RWPE1 (cell line): ENCODE data around the gene PRR30.

Experiments used
- CTCF ChIA-PET: fragments of 350-600 bp; sonication (Branson Sonifier 250); formaldehyde crosslinking; extraction: SDS; loops from one replicate; lab custom pipeline; 2021; lab: Yijun Ruan, JAX
- POLR2A ChIA-PET: fragments of 400-600 bp; formaldehyde crosslinking; extraction: SDS; loops from one replicate; lab custom pipeline; 2020; ENCODE audit warnings: antibody characterized with exemption; ENCODE audit not compliant: low non-redundant PET; lab: Yijun Ruan, JAX
- DNase-seq: peaks from one replicate; pipeline ENCODE4 v3.0.0; 2012; ENCODE audit warnings: low spot score
- H3K27ac ChIP-seq: fragments of 450-650 bp; 2 replicates; pipeline ENCODE4 v1.5.1; 2017
- TF ChIP-seq, protein P1 (sequence below): fragments of 450-650 bp; conservative IDR thresholded peaks from 2 replicates; pipeline ENCODE4 v1.5.1; 2017; ENCODE audit warnings: low read depth, mild to moderate bottlenecking

PRR30 gene

DNA sequence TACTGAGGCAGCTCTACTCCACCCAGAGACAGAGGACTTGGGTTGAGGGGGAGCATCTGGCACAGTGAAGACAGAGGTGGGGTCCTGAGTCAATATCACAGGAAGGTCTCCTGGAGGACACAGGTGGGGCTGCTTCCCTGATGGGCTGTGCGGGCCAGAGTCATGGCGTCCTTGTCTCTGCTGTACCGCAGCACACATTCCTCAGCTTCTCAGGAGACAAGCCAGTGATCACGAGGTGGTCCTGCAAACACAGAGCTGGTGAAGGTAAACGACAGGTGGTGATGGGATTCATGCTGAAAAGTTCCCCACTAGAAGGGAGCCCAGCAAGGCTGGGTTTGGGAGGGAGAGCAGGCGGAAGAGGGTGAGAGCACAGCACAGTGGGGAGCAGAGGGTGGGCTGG is 19.3 kb upstream of the PRR30 start:
- no peak for DNase-seq
- TF ChIP-seq, protein P1, sequence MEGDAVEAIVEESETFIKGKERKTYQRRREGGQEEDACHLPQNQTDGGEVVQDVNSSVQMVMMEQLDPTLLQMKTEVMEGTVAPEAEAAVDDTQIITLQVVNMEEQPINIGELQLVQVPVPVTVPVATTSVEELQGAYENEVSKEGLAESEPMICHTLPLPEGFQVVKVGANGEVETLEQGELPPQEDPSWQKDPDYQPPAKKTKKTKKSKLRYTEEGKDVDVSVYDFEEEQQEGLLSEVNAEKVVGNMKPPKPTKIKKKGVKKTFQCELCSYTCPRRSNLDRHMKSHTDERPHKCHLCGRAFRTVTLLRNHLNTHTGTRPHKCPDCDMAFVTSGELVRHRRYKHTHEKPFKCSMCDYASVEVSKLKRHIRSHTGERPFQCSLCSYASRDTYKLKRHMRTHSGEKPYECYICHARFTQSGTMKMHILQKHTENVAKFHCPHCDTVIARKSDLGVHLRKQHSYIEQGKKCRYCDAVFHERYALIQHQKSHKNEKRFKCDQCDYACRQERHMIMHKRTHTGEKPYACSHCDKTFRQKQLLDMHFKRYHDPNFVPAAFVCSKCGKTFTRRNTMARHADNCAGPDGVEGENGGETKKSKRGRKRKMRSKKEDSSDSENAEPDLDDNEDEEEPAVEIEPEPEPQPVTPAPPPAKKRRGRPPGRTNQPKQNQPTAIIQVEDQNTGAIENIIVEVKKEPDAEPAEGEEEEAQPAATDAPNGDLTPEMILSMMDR = no peak
- no peak overlapping the region for H3K27ac ChIP-seq
- ChIA-PET POLR2A (no interaction called here), CTCF (interaction anchor here (0.8 to 3.0 kb wide), 3 partner anchors 11 to 107 kb away, joined by 3 to 11 read pairs (median 4); no protein-coding TSS in a partner anchor)

DNA sequence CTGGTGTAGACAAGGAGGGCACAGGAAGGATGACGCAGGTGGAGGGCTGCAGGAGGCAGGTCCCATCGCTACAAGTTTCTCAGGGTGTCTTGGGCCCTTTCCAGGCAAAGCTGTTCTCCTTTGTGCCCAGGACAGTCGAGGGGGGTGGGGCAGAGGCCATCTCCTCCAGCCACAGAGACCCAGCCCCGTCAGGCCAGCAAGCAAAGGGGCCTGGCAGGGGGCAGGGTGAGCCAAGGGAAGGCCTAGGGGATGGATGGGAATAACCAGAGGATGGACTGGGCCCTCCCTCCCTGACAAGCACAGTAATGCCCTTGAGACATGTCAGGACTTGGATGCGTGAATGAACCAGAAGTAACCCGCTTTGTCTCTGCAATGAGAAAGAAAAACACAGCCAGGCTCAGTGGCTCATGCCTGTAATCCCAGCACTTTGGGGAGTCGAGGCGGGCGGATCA is 15.9 kb upstream of the PRR30 start:
- CTCF ChIA-PET = no interaction called here
- POLR2A ChIA-PET = no interaction called here
- TF ChIP-seq, protein P1 = no peak
- peak; percentile 41 for DNase-seq
- no peak overlapping the region for H3K27ac ChIP-seq

DNA sequence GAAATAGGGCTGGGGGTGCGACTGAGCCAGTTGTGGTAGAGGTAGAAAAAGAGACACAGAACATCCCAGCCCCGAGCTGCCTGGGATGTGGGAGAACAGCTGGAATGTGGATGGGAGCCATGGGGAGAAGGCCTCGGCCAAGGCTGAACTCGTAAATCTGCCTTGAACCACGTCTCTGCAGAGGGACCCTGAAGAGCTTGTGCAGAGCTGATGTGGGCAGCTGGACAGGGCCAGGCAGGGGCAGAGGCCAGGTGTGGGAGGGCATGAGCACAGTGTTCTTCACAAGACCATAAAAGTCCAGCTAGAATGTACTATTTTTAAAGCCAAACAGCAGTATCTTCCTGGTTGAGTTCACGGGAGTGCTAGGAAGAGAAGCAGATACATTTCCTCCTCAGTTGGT is 15.3 kb upstream of the PRR30 start:
- no peak for DNase-seq
- ChIA-PET POLR2A (no interaction called here), CTCF (interaction anchor here (0.6 kb wide), 1 partner anchor 93 kb away, joined by 4 read pairs; no protein-coding TSS in a partner anchor)
- TF ChIP-seq, protein P1 = no peak
- H3K27ac ChIP-seq = no peak overlapping the region

DNA sequence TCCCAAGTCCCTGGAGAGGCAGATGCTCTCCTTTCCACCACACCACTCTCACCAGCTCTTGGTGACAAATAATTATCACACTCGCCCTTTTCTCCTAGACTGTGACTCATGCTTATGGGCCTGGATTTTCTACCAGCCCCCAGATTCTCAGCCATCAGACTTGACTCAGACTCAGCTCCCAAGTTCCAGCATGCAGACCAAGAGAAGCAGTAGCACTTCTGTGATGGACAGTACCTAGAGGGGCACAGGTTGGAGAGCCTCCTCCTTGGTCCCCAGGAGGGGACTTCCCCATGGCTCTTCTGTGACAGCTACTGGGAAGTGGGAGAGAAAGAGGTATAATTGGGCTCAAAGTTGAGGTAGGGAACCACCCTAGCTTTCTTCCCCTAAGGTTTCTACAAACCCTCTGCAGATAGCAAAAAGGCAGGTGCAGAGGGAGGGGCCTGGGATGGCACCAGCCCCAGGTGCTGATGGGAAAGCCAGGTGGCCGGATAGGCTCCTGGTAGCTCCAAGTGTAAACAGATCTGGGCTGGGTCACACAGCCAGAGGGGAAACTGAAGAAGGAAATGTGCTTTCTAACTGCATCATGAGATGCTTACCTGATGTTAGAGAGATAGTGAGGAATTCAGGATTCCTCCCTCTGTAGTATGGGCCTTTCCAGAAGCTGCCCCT is 13.7 kb upstream of the PRR30 start:
- H3K27ac ChIP-seq = no peak overlapping the region
- TF ChIP-seq, protein P1 = no peak
- peak; percentile 31 for DNase-seq
- CTCF ChIA-PET = interaction anchor here (0.9 kb wide), 1 partner anchor 66 kb away, joined by 6 read pairs; no protein-coding TSS in a partner anchor
- POLR2A ChIA-PET = no interaction called here

DNA sequence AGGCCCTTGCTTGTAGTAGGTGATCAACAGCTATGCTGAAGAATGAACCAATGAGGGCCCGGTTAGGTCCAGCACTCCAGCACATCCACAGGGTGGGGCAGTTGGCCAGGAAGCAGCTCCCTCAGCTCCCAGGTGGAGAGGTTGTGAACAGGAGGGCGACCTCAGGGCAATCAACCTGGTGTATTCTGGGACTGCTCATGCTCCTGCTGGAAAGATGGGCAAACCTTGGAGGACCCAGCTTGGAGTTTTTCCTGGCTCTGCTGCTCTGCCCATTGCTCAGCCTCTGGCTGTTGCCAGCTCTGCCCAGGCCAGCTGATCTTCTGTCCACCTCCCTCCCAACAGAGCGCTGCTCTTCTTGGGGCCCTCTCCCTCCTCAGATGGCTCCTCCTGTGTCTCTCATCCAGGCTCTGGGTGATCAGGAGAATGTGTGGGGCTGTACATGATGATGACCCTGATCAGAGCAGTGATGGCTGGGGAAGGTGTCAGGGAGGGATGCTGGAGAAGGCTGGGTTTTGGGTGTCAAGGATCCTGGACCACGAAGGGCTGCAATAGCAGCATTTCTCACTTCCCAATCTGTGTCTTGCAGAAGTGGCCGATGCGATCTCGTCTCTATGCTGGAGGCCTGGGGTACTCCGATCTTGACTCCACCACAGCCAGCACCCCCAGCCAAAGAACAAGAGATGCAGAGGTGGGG is 13.0 kb upstream of the PRR30 start:
- CTCF ChIA-PET = interaction anchor here (0.6 to 0.9 kb wide), 2 partner anchors 30 to 67 kb away, joined by 3 to 6 read pairs; no protein-coding TSS in a partner anchor
- TF ChIP-seq, protein P1 = no peak
- POLR2A ChIA-PET = no interaction called here
- no peak overlapping the region for H3K27ac ChIP-seq
- peak; percentile 17 for DNase-seq

DNA sequence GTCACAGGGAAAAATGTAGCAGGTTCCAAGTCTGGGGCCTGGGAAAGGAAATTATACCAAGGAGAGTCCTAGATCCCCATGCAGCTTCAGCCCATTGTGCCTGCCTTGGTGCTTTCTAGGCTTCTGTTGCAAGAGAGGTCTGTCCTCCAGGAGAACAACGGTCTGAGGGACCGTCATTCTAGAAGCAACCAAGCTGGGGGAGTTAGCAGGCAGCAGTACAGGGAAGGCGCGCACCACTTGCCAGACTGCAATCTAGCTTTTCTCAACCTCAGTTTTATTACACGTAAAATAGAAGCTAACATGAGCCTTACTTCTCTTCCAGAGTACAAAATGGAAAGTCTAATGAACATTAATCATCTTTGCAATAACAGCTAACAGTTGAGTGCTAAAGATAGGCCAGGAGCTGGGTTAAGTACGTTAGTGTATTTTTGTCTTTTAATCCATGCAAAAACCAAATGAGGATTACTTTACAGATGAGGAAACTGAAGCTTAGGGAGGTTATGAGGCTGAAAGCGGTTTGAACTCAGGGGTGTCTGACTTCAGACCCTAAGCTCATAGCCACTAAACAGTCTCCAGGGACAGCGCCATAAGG is 11.5 kb upstream of the PRR30 start:
- CTCF ChIA-PET = interaction anchor here (1.0 kb wide), 1 partner anchor 19 kb away, joined by 3 read pairs; no protein-coding TSS in a partner anchor
- TF ChIP-seq, protein P1 = no peak
- DNase-seq = no peak
- H3K27ac ChIP-seq = no peak overlapping the region
- POLR2A ChIA-PET = no interaction called here
